22Rv1 (cell line): ENCODE measurements around the gene CDC42EP5.

Experiments used
- H3K27ac ChIP-seq: fragments of 450-650 bp; 2 replicates; pipeline ENCODE4 v1.5.1; 2017
- CTCF ChIP-seq: fragments of 450-650 bp; IDR thresholded peaks from 2 replicates; pipeline ENCODE4 v1.5.1; 2017; ENCODE audit warnings: mild to moderate bottlenecking
- ZFX ChIP-seq: fragments of 450-650 bp; IDR thresholded peaks from 2 replicates; pipeline ENCODE4 v1.6.1; 2017; ENCODE audit warnings: antibody characterized with exemption, borderline replicate concordance

The CDC42EP5 gene

GRCh38 chr19:54430306-54431254 is 42.5 kb downstream of the CDC42EP5 start:
- TF ChIP-seq CTCF (peak; percentile 66), ZFX (no peak)
- peak overlapping the region; percentile 82 for H3K27ac ChIP-seq

GRCh38 chr19:54429545-54430227 is 43.4 kb downstream of the CDC42EP5 start:
- TF ChIP-seq CTCF (no peak), ZFX (no peak)
- no peak overlapping the region for H3K27ac ChIP-seq

- TF ChIP-seq ZFX, result no peak
- TF ChIP-seq CTCF, result no peak
- no peak overlapping the region for H3K27ac ChIP-seq
Observed at GRCh38 chr19:54429176-54429495, 44.0 kb downstream of the CDC42EP5 start.

GRCh38 chr19:54428323-54429175 is 44.5 kb downstream of the CDC42EP5 start:
- TF ChIP-seq CTCF (no peak), ZFX (no peak)
- no peak overlapping the region for H3K27ac ChIP-seq

- no peak overlapping the region for H3K27ac ChIP-seq
- no peak for TF ChIP-seq ZFX
- no peak for TF ChIP-seq CTCF
Observed at GRCh38 chr19:54427586-54427985, 45.5 kb downstream of the CDC42EP5 start.

GRCh38 chr19:54426291-54426931 is 46.7 kb downstream of the CDC42EP5 start:
- TF ChIP-seq CTCF (no peak), ZFX (no peak)
- no peak overlapping the region for H3K27ac ChIP-seq
